A673 (cell line): Measurements from ENCODE around the gene HERPUD2. TPM values are rescaled to one million over a fixed set of nuclear protein-coding genes. Genes with fewer than 3 reads are reported as not detected.
A peak's percentile ranks its signal among the peaks of the same experiment; 100 is the strongest.

Experiments
- BruUV-seq: library from RNA; stranded (reverse); fragments of 400-500 nt; replicated peaks from 2 replicates; lab custom pipeline; 2021; lab: Mats Ljungman, UMichigan
- CTCF ChIA-PET: fragments of 300-600 bp; sonication (Branson Sonifier 250); formaldehyde crosslinking; loops from one replicate; lab custom pipeline; 2022; ENCODE audit warnings: antibody characterized with exemption; lab: Charles Lee
- POLR2A ChIA-PET: fragments of 300-600 bp; sonication (Branson Sonifier 250); formaldehyde crosslinking; loops from one replicate; lab custom pipeline; 2022; ENCODE audit warnings: antibody characterized with exemption; ENCODE audit not compliant: low non-redundant PET; lab: Charles Lee
- DNase-seq: peaks from one replicate; pipeline ENCODE4 v3.0.0-alpha.2; 2015; ENCODE audit warnings: low spot score
- H3K27ac ChIP-seq: fragments of 200-600 bp; sonication (generic); 2 replicates; pipeline ENCODE4 v1.5.1; 2016; ENCODE audit warnings: mixed run types, low read depth, mild to moderate bottlenecking, mixed read lengths, antibody characterized with exemption, low read length; ENCODE audit not compliant: poor library complexity, severe bottlenecking
- H3K27me3 ChIP-seq: fragments of 200-600 bp; sonication (generic); replicated peaks from 2 replicates; pipeline ENCODE4 v1.6.1; 2017; ENCODE audit warnings: mixed run types, low read depth, mild to moderate bottlenecking, mixed read lengths, antibody characterized with exemption, low read length; ENCODE audit not compliant: insufficient read depth, poor library complexity
- H3K36me3 ChIP-seq: fragments of 200-600 bp; sonication (generic); 2 replicates; pipeline ENCODE4 v1.6.1; 2016; ENCODE audit warnings: mixed run types, mild to moderate bottlenecking, mixed read lengths, antibody characterized with exemption, low read length; ENCODE audit not compliant: insufficient read depth, poor library complexity, severe bottlenecking
- H3K4me1 ChIP-seq: fragments of 200-600 bp; sonication (generic); 2 replicates; pipeline ENCODE4 v1.6.1; 2017; ENCODE audit warnings: mixed run types, mild to moderate bottlenecking, mixed read lengths, antibody characterized with exemption, low read length; ENCODE audit not compliant: insufficient read depth, poor library complexity, severe bottlenecking
- H3K4me3 ChIP-seq: fragments of 200-600 bp; sonication (generic); 2 replicates; pipeline ENCODE4 v1.5.1; 2016; ENCODE audit warnings: low read depth, mixed run types, mild to moderate bottlenecking, mixed read lengths, low read length; ENCODE audit not compliant: poor library complexity, severe bottlenecking
- H3K9me3 ChIP-seq: fragments of 200-600 bp; sonication (generic); 2 replicates; pipeline ENCODE4 v1.6.1; 2016; ENCODE audit warnings: mixed run types, low read depth, mild to moderate bottlenecking, mixed read lengths, antibody characterized with exemption, low read length; ENCODE audit not compliant: poor library complexity, severe bottlenecking
- EZH2 ChIP-seq: fragments of 200-600 bp; sonication (generic); IDR thresholded peaks from 2 replicates; pipeline ENCODE4 v1.6.1; 2017; ENCODE audit warnings: borderline replicate concordance, low read depth, mild to moderate bottlenecking, mixed read lengths, antibody characterized with exemption, low read length; ENCODE audit not compliant: poor library complexity, severe bottlenecking
- intact Hi-C: fragments of 100-400 bp; cut with micrococcal nuclease; formaldehyde crosslinking; loops from one replicate; pipeline ENCODE4 v1.10.0; 2022; ENCODE audit not compliant: unreplicated experiment
- total RNA-seq: library from RNA; stranded (reverse); gene quantifications from 2 replicates; pipeline ENCODE4 v1.2.3, GENCODE V29; 2021
- TF ChIP-seq, protein P1 (sequence below): fragments of 300-800, 200-600 bp; sonication (generic); conservative IDR thresholded peaks from 2 replicates; pipeline ENCODE4 v1.5.1; 2017; ENCODE audit warnings: low read depth, mild to moderate bottlenecking, antibody characterized with exemption, low read length, moderate library complexity, mixed read lengths

HERPUD2 gene
- total RNA-seq, 1 experiment from 2014 or later, result 23.3 TPM

DNA sequence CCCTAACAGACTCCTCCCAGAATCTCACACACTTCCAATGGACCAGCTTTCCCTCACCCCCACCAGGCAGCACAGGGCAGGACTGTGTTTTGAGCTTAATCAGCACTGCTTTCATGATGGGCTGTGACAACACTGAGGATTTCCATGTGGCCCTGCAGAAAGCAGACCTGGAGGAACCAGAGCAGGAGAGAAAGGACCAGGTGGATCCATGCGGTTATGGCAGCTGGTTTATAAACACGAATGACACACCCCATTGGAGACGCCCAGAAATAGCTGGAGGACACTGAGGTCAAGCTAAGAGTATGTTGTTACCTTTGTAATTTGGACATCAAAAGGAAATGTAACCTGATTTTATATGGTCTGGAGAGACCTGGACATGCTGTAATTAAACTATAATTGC, 31.7 kb upstream of the HERPUD2 start:
- Histone ChIP-seq H3K9me3 (no peaks in the 10 kb centered on the region), H3K4me1 (peaks cover 10% of the 10 kb centered on the region), H3K36me3 (no peaks in the 10 kb centered on the region), H3K27ac (no peak overlapping the region), H3K4me3 (no peak overlapping the region), H3K27me3 (no peaks in the 10 kb centered on the region)
- no TSS peak for BruUV-seq
- intact Hi-C loops, result no loop called here
- POLR2A ChIA-PET, result no interaction called here
- CTCF ChIA-PET, result no interaction called here
- TF ChIP-seq EZH2, result no peak
- TF ChIP-seq, protein P1, sequence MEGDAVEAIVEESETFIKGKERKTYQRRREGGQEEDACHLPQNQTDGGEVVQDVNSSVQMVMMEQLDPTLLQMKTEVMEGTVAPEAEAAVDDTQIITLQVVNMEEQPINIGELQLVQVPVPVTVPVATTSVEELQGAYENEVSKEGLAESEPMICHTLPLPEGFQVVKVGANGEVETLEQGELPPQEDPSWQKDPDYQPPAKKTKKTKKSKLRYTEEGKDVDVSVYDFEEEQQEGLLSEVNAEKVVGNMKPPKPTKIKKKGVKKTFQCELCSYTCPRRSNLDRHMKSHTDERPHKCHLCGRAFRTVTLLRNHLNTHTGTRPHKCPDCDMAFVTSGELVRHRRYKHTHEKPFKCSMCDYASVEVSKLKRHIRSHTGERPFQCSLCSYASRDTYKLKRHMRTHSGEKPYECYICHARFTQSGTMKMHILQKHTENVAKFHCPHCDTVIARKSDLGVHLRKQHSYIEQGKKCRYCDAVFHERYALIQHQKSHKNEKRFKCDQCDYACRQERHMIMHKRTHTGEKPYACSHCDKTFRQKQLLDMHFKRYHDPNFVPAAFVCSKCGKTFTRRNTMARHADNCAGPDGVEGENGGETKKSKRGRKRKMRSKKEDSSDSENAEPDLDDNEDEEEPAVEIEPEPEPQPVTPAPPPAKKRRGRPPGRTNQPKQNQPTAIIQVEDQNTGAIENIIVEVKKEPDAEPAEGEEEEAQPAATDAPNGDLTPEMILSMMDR, result no peak
- no peak for DNase-seq

- TF ChIP-seq, protein P1, result no peak
- TF ChIP-seq EZH2, result no peak
- Histone ChIP-seq H3K4me3 (no peak overlapping the region), H3K4me1 (peaks cover 19% of the 10 kb centered on the region), H3K36me3 (no peaks in the 10 kb centered on the region), H3K27me3 (no peaks in the 10 kb centered on the region), H3K9me3 (no peaks in the 10 kb centered on the region), H3K27ac (no peak overlapping the region)
- BruUV-seq, result no TSS peak
- intact Hi-C loops, result no loop called here
- POLR2A ChIA-PET, result no interaction called here
- CTCF ChIA-PET, result no interaction called here
- no peak for DNase-seq
Observed at GRCh38 chr7:35725280-35725680, 30.3 kb upstream of the HERPUD2 start.

- Histone ChIP-seq H3K4me3 (no peak overlapping the region), H3K27me3 (no peaks in the 10 kb centered on the region), H3K4me1 (peaks cover 19% of the 10 kb centered on the region), H3K27ac (no peak overlapping the region), H3K36me3 (no peaks in the 10 kb centered on the region), H3K9me3 (no peaks in the 10 kb centered on the region)
- peak; percentile 33 for DNase-seq
- intact Hi-C loops, result no loop called here
- CTCF ChIA-PET, result no interaction called here
- no TSS peak for BruUV-seq
- TF ChIP-seq EZH2, result no peak
- TF ChIP-seq, protein P1, result no peak
- POLR2A ChIA-PET, result no interaction called here
Observed at GRCh38 chr7:35723011-35723410, 28.1 kb upstream of the HERPUD2 start.
